Stimulated activated CD4-positive, alpha-beta T cell treated with anti-CD3 and anti-CD28 coated beads, Interleukin-12 subunit alpha, Interleukin-12 subunit beta, amount 100 ng/mL, for 48 hours (primary cell): Measurements from ENCODE around the gene GPR78.

Source experiments
- DNase-seq, 3 donors: peaks; one replicate each; pipeline ENCODE4 v3.0.0-alpha.2; 2020; ENCODE audit warnings: low read depth in 2 of 3, low spot score in 1 of 3

The GPR78 gene

DNA sequence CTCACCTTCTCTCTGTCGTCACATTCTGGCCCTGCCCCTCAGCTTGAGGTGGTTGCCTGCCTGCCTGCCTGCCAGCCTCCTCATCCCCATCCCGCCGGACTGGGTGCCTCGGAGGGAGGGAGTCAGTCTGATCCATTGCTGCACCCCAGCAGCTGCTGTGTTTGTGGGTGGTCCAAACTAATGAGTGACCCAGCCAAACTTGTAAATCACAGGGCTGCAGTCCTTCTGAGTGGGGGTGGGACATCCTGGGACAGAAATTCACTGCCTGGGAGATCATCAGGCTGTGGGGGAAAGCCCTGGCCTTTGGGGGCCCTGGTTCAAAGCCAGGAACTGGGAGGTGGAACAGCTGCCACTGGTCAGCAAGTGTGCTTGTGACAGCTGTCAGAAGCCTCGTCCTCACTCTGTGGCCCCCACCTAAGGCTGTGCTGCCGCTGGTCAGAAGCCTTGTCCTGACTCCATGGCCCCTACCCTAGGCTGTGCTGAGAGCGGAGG is 5.6 kb downstream of the GPR78 start:
- DNase-seq = no peak

DNA sequence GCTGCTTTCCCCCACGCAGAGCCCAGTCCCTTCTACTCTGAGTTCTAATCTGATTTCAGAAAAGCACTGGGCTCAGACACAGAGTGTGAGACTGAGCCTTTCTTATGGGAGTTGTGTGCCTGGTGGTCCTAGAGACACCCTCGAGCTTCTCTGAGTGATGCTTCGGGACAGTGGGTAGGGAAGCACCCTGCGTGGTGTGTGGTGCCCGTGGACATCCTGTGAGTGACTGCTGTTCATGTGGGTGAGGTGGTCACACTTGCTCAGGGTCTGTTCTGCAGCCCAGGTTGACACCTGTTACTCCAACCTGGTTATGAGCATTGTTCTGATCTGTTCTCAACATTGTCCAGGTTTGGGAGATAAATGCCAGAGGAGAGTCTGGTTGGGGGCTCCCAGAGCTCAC is 6.1 kb downstream of the GPR78 start:
- no peak for DNase-seq

GRCh38 chr4:8586671-8587468 is 6.7 kb downstream of the GPR78 start:
- DNase-seq = no peak

DNA sequence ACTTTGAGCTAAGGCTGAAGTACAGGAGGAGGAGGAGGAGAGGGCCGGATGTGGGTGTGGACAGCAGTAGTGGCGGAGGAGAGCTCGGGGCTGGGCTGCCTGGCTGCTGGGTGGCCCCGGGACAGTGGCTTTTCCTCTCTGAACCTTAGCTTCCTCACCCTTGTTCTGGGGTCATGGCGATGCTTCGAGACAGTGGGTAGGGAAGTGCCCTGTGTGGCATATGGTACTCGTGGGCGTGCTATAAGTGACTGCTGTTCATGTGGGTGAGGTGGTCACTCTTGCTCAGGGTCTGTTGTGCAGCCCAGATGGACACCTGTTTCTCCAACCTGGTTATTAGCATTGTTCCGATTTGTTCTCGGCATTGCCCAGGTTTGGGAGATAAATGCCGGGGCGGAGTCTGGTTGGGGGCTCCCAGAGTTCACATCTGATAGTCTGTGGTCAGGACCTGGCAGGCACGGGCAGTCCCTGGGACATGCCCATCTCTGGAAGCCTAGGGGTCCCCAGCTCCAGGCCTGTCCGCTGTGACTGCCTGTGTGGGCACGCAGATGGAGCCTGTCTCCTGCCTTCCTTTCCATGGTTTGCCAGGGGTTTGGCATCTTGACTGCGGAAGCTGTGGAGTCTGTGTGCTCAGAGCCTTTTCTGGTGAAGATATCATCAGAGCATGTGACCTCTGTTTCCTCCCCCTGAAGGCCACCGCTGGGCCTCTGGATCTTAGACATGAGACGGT is 7.4 kb downstream of the GPR78 start:
- DNase-seq = no peak

DNA sequence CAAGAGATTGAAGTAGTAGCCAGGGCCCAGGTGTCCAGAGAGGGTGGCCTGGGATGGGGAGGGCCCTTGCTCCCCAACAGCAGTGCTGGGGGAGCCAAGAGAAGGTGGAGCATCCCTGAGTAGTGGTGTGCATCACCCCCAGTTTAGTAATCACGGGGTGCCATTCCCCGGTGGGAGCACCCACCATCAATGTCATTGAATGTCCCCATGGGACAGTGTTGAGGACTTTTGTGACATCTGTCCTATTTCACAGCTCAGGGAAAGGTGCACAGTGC is 7.9 kb downstream of the GPR78 start:
- DNase-seq = no peak

- no peak for DNase-seq
Measured at GRCh38 chr4:8589336-8589735, 9.1 kb downstream of the GPR78 start.

DNA sequence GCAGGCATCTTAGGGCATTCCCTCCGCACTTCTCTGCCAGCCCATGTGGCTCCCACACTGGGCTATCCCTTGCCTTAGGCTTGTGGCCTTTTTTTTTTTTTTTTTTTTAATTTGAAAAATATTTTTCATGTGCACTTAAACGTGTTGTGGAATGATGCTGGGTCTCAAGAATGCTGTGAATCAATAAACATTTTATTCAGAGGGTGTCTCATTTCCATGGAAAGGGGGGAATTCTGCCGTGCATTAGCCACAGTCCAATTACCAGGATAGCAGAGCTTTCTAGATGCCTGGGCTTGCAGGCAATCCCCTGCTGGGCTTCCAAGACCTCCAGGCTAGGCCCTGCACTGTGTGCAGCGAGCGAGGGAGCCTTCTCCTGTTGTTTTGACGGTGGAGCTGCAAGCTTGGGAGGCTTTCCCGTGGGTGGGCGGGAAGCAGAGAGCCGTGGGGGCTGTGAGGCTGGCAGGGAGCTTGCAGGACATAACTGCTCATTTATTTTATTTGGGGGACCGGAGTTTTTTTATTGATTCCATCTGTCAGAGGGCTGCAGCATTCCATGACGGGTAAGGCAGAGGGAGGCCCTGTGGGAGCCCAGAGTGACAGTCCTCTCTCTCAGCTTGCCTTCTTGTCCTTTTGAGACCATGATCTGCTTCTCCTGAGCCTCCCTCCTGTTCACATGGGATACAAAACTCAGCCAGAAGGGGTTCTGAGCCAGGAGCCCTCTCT is 9.8 kb downstream of the GPR78 start:
- no peak for DNase-seq

DNA sequence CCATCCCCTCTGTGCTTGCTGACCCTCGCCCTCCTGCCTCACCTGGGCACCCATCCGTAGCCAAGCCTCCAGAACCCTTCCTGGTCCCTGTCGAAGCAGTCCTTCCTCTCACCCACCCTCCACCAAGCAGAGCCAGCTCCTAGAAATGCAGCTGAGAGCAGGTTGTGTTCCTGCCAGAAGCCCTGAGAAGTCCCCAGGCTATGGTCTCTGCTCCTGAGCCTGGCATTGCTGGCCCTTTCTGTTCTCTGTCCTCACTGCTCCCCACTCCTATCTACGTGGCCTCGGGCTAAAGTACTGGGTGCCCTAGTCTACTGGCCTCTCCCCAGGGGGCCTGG is 10.3 kb downstream of the GPR78 start:
- DNase-seq = no peak

GRCh38 chr4:8591114-8591513 is 10.9 kb downstream of the GPR78 start:
- DNase-seq = no peak

DNA sequence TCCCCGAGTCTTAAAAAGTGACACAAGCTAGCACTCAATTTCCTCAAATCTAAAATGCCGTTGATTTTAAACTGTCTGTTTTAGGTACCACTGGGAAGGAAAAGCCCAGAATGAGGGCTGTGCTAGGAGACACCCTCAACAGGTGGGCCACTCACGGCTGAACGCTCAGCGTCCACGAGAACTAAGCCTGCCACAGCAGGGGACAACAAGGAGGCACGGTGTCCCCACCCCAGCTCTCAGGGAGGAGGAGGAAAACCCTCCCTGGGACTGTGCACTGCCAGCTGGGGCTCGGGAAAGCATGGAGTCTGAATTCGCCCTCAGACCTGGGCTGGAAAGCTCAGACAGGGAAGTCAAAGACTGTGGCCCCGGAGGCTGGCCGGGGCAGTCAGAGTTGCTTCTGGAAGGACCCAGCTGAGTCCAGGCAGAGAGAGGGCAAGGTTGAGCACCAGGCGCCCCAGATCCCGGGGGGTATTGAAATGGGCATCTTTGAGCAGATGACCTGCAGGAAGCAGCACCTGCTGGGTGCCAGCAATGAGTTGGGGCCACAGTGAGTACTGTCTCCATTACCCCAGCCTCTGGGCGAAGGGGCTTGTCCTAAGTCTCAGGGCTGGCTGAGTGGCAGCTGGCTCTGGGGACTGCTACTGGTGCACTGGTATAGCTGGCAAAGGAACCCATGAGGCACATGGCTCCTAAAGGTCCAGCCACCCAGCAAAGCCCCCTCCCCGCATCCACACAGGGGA is 11.6 kb downstream of the GPR78 start:
- DNase-seq = no peak

- no peak for DNase-seq
Measured at GRCh38 chr4:8592366-8593263, 12.4 kb downstream of the GPR78 start, which contains the start of gene CPZ. CPZ (plus strand) TSS chr4:8592765; CDS start chr4:8592834, 69 bp downstream.

DNA sequence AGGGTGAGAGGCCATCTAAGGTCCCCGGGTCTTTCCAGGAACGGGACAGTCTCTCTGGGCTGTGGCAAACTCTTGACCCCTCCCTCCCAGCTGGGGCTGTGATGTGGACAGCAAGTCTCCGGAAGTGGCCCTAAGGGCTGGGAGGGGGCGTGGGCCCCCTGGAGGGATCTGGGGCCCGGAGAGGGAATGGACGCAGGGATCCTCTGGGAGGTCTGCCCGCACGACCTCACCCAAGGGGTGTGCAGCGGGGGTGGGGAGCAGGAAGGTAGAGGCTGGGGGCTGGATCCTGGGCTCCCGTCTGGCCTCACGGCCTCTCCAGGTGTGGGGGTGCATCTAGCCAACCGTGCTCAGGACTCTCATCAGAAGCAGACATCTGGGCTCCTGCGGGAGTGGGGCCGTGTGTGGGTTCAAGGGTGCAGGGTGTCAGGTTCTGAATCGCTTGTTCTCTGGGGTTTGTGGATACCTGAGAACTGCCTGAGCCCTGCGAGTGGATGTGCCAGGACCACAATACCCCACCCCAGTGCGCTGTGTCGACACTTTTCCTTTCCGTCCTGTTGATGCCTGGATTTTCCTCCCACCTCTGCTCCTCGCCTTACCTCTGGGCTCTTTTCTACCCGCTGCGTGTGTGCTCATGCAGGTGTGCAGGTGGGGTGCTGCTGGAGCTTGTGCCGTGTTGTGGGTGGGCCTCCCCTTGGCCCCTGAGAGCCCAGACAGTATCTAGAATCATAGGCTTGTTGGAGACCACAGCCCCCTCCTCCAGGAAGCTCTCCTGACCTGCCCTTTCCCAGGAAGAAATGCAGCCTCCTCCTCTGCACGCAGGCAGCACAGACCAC is 13.3 kb downstream of the GPR78 start:
- no peak for DNase-seq

DNA sequence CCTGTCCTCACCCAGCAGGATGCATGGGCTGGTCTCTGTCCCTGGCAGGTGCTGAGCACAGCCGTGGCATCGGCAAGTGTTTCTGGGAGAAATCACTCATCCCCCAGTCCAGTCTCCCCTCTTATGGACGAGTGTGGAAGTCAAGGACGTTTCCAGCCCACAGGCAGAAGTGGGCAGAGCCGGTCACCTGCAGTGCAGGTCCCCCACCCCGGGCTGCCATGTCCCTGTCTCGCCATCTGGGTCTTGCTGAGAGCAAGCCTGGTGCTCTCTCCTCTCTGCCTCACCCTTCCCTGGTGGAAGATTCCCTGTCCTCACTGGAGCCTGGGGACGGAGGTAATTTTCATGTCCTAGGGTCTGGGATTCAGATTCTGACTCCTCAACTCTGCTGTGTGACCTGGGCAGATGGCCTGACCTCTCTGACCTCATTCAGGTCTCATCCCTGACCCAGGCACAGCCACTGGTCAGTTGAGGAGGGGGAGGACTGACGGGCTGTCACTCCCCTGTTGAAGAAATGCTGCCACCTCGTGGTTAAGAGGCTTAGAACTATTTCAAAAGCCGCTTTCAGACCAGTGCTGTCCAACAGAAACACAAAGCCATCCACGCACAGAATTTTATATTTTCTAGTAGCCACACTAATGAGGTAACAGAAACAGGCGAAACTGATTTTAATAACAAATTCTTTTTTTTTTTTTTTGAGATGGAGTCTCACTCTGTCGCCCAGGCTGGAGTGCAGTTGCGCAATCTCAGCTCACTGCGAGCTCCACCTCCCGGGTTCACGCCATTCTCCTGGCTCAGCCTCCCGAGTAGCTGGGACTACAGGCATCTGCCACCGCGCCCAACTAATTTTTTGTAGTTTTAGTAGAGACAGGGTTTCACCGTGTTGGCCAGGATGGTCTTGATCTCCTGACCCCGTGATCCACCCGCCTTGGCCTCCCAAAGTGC is 14.2 kb downstream of the GPR78 start:
- DNase-seq = peak in 1 of 3 donors; percentile 33

DNA sequence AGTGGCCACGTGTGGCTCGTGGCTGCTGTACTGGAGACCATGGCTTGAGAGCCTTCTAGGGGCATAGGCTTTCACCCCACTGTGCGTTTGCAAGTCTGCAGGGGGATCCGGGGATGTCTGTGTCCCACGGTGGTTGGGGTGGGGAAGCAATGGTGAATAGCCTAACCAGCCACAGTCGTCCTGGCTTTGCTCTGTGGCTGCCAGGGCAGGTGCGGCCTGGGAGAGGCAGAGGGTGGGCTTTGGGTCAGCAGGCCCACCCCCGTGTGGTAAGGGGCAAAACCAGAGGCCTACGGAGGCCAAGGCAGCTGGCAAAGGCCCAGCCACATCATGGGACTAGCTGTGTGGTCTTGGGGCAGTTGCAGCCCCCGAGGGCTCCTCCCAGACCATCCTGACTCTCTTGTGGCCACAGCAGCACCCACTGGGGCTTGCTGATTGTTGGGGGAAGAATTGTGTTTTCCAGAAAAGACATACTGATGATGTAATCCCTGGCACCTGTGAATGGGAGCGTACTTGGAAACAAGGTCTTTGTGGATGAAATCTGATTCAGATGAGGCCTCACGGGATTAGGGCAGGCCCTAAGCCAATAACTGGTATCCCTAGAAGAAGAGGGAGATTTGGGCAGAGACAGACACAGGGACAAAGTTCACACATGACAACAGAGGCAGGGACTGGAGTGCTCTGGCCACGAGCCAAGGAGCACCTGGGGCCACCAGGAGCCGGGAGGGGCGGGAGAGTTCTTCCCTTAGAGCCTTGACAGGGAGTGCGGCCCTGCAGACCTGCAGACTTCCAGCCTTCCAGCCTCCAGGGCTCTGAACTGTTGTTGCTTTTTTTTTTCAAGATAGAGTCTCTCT is 15.3 kb downstream of the GPR78 start:
- DNase-seq = no peak

DNA sequence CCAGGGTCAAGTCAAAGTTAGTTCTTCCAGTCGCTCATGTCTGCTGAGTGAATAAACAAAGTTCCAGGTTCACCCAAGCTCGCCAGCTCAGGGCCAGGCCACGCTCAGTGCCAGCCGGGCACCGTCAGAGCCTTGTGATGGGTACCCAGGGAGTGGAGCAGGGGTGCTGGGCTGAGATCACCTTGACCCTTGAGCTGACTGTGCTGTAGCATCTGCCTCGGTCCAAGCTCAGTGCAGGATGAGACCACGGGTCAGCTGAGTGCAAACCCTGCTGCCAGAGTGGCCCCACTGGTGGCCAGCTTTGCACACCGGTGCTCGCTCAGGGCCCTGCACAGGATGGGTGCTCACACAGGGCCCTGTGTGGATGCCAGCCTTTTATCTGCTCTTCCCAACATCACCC is 16.7 kb downstream of the GPR78 start:
- no peak for DNase-seq

- no peak for DNase-seq
Measured at GRCh38 chr4:8597319-8597718, 17.1 kb downstream of the GPR78 start.

- no peak for DNase-seq
Measured at GRCh38 chr4:8597791-8598190, 17.6 kb downstream of the GPR78 start.
